ENCODE measurements around the gene LRRC8E. TPM values are rescaled to one million over a fixed set of nuclear protein-coding genes. Genes with fewer than 3 reads are reported as not detected.

The LRRC8E gene
- total RNA-seq, 1 experiment from 2014 or later = 18.1 TPM

DNA sequence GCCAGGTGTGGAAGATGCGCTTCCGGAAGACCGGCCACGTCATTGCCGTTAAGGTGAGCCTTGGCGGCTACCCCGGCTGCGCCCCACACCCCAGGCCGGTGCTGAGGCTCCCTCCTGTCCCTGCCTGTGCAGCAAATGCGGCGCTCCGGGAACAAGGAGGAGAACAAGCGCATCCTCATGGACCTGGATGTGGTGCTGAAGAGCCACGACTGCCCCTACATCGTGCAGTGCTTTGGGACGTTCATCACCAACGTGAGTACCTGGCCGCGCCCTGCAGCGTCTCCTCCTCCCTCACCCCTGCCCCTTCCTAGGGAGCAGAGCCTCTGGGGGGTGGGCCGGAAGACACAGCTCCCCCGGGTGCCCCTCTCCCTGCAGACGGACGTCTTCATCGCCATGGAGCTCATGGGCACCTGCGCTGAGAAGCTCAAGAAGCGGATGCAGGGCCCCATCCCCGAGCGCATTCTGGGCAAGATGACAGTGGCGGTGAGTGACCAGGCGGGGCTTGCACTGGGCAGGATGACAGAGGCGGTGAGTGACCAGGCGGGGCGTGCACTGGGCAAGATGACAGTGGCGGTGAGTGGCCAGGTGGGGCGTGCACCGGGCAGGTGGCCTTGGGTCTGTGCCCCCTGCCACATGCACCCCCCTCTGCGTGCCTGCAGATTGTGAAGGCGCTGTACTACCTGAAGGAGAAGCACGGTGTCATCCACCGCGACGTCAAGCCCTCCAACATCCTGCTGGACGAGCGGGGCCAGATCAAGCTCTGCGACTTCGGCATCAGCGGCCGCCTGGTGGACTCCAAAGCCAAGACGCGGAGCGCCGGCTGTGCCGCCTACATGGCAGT, 22.2 kb downstream of the LRRC8E start:
- POLR2A ChIA-PET = no interaction called here
- no peak overlapping the region for H3K27ac ChIP-seq (ENCODE audit: low read depth, low read length)
- CTCF ChIA-PET = interaction anchor here (1.3 kb wide), 1 partner anchor 10 kb away, joined by 5 read pairs; the partner anchor contains the start of gene SNAPC2
- H3K27me3 ChIP-seq (ENCODE audit: insufficient read depth, low read length) = no peaks in the 10 kb centered on the region
- RAD21 ChIA-PET (ENCODE audit: low non-redundant PET in 1 of 2, low total read pairs in 2 of 2, uncharacterized antibody in 2 of 2, unreplicated experiment in 2 of 2) = no interaction called here
- H4K20me1 ChIP-seq (ENCODE audit: insufficient read depth) = no peaks in the 10 kb centered on the region
- H3K4me3 ChIP-seq (replicated peaks in 1 of 2; ENCODE audit: low read depth in 1 of 2, low read length in 2 of 2) = no peak overlapping the region
- TF ChIP-seq EZH2phosphoT487 (IDR thresholded peaks at IDR 0.05; ENCODE audit: borderline replicate concordance) (no peak), SIN3A (IDR thresholded peaks at IDR 0.05; ENCODE audit: low read depth) (no peak), CBX3 (IDR thresholded peaks at IDR 0.05; ENCODE audit: low read depth) (no peak), POLR2A (IDR thresholded peaks at IDR 0.05; ENCODE audit: borderline replicate concordance, extremely low read depth, insufficient read depth, insufficient read length) (no peak)
- TF ChIP-seq, protein P1, sequence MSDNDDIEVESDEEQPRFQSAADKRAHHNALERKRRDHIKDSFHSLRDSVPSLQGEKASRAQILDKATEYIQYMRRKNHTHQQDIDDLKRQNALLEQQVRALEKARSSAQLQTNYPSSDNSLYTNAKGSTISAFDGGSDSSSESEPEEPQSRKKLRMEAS (IDR thresholded peaks at IDR 0.05) = no peak
- TF ChIP-seq, protein P2, sequence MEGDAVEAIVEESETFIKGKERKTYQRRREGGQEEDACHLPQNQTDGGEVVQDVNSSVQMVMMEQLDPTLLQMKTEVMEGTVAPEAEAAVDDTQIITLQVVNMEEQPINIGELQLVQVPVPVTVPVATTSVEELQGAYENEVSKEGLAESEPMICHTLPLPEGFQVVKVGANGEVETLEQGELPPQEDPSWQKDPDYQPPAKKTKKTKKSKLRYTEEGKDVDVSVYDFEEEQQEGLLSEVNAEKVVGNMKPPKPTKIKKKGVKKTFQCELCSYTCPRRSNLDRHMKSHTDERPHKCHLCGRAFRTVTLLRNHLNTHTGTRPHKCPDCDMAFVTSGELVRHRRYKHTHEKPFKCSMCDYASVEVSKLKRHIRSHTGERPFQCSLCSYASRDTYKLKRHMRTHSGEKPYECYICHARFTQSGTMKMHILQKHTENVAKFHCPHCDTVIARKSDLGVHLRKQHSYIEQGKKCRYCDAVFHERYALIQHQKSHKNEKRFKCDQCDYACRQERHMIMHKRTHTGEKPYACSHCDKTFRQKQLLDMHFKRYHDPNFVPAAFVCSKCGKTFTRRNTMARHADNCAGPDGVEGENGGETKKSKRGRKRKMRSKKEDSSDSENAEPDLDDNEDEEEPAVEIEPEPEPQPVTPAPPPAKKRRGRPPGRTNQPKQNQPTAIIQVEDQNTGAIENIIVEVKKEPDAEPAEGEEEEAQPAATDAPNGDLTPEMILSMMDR (IDR thresholded peaks at IDR 0.05 in 2 of 3, conservative IDR thresholded peaks at IDR 0.05 in 1 of 3; ENCODE audit: borderline replicate concordance in 1 of 3, insufficient read depth in 1 of 3, low read depth in 2 of 3, low read length in 2 of 3) = no peak
- TF ChIP-seq, protein P3, sequence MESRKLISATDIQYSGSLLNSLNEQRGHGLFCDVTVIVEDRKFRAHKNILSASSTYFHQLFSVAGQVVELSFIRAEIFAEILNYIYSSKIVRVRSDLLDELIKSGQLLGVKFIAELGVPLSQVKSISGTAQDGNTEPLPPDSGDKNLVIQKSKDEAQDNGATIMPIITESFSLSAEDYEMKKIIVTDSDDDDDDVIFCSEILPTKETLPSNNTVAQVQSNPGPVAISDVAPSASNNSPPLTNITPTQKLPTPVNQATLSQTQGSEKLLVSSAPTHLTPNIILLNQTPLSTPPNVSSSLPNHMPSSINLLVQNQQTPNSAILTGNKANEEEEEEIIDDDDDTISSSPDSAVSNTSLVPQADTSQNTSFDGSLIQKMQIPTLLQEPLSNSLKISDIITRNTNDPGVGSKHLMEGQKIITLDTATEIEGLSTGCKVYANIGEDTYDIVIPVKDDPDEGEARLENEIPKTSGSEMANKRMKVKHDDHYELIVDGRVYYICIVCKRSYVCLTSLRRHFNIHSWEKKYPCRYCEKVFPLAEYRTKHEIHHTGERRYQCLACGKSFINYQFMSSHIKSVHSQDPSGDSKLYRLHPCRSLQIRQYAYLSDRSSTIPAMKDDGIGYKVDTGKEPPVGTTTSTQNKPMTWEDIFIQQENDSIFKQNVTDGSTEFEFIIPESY (IDR thresholded peaks at IDR 0.05; ENCODE audit: extremely low read depth, insufficient replicate concordance, low read length) = no peak
- no peaks in the 10 kb centered on the region for H3K9me3 ChIP-seq (ENCODE audit: control insufficient read depth in 1 of 2, insufficient read depth in 1 of 2, low read depth in 1 of 2, low read length in 2 of 2)
- peaks cover 38% of the 10 kb centered on the region for H3K79me2 ChIP-seq (ENCODE audit: insufficient read depth, low read length)
- BruUV-seq (replicated peaks) = no TSS peak
- H3K36me3 ChIP-seq (ENCODE audit: control insufficient read depth in 1 of 2, insufficient read depth in 2 of 2, low read length in 2 of 2) = peaks cover 5 to 6% of the 10 kb centered on the region in 2 experiments; a peak in 3 of 4 replicates
- no peak overlapping the region for H2AFZ ChIP-seq (ENCODE audit: low read depth, low read length, poor library complexity, severe bottlenecking)
- intact Hi-C loops (cut with micrococcal nuclease) = no loop called here
- no peak overlapping the region for H3K4me2 ChIP-seq (ENCODE audit: low read length)
- no peak overlapping the region for H3K9ac ChIP-seq (ENCODE audit: low read length)
- DNase-seq (ENCODE audit: low read depth, low spot score) (no peak), ATAC-seq (no peak)
- H3K4me1 ChIP-seq (ENCODE audit: control insufficient read depth in 1 of 2, insufficient read depth in 2 of 2, low read length in 2 of 2) = peaks cover 0 to 7% of the 10 kb centered on the region in 2 experiments; a peak in 2 of 4 replicates
- no peaks in the 10 kb centered on the region for H3K9me2 ChIP-seq (ENCODE audit: insufficient read depth)

All from HCT116 (cell line).